Stimulated activated CD4-positive, alpha-beta T cell treated with anti-CD3 and anti-CD28 coated beads, Interleukin-4, amount 100 ng/mL, for 48 hours (primary cell): ENCODE data around the gene PRRX1.

Source experiments
- DNase-seq, 2 donors: peaks; one replicate each; pipeline ENCODE4 v3.0.0-alpha.2; 2020; ENCODE audit warnings: low read depth in 2 of 2

The PRRX1 gene

GRCh38 chr1:170720661-170721060 lies 56.7 kb downstream of the PRRX1 start:
- no peak for DNase-seq

- DNase-seq = no peak
These were observed 57.7 kb downstream of the PRRX1 start for GRCh38 chr1:170721621-170722020.

DNA sequence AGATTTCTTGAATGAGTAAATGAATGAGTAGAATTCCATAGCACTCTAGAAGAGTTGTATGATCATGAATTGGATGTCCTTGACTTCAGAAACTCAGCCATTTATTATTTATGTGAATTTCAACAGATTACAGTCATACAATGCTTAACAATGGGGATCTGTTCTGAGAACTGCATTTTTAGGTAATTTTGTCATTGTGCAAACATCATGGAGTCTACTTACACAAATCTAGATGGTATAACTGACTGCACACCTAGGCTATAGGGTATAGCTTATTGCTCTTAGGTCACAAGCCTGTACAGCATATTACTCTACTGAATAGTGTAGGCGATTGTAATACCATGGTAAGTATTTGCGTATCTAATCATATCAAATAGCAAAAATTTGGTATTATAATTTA lies 59.6 kb downstream of the PRRX1 start:
- no peak for DNase-seq

GRCh38 chr1:170725326-170725725 lies 61.4 kb downstream of the PRRX1 start:
- DNase-seq = no peak

- no peak for DNase-seq
These were observed 64.0 kb downstream of the PRRX1 start for GRCh38 chr1:170727963-170728362.

DNA sequence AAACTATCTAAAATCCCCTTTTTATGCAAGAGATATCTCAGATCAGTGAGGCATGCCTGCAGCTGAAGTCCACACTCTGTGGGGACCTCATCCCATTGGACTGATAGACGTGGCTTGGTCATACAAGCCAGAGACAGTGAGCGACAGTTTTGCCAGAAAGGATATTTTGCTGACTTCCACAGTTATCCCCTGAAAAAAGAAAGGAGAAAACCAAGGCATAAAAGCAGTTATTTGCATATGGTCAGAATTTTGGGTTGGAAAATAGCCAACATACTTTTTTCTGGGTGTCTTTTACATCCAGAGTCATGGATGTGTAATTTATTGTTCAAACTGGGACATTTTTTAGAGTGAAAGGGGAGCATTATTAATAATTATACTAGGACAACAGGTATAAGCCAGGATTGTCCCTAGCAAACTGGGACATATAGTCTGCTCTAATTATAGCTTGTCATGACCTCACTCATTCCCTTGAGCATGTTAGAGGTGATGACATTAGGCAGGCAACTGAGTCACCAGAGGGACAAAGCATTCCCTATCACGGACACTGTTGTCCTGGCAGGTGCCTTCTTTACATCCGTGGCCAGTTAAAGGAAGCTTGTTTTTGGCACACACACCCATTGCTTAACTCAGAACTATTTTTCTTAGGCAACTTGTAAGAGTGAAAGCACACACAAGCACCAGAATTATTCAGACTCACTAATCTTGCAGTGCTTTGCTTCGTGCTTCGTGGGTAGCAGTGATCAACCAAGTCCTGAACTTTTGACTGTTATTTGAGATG lies 65.5 kb downstream of the PRRX1 start:
- DNase-seq = no peak

GRCh38 chr1:170730014-170730413 lies 66.1 kb downstream of the PRRX1 start:
- DNase-seq = no peak

GRCh38 chr1:170730438-170730837 lies 66.5 kb downstream of the PRRX1 start:
- DNase-seq = no peak

GRCh38 chr1:170731566-170732251 lies 67.8 kb downstream of the PRRX1 start:
- DNase-seq = no peak

- no peak for DNase-seq
These were observed 68.3 kb downstream of the PRRX1 start for GRCh38 chr1:170732252-170732588.

GRCh38 chr1:170734412-170735175 lies 70.7 kb downstream of the PRRX1 start:
- DNase-seq = no peak

- DNase-seq = no peak
These were observed 71.7 kb downstream of the PRRX1 start for GRCh38 chr1:170735366-170736263.

GRCh38 chr1:170739803-170740202 lies 75.9 kb downstream of the PRRX1 start:
- DNase-seq = no peak

GRCh38 chr1:170741678-170742077 lies 77.7 kb downstream of the PRRX1 start:
- DNase-seq = no peak

- DNase-seq = no peak
These were observed 78.7 kb downstream of the PRRX1 start for GRCh38 chr1:170742600-170742999.

DNA sequence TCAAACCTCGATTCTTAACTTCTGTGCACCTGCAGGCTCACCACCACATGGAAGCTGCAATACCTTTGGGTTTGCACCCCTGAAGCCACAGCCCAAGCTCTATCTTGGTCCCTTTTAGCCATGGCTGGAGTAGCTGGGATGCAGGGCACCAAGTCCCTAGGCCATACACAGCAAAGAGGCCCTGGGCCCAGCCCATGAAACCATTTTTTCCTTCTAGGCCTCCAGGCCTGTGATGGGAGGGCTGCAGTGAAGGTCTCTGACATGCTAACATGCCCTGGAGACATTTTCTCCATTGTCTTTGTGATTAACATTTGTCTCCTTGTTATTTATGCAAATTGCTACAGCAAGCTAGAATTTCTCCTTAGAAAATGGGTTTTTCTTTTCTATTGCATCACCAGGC lies 79.2 kb downstream of the PRRX1 start:
- DNase-seq = no peak

DNA sequence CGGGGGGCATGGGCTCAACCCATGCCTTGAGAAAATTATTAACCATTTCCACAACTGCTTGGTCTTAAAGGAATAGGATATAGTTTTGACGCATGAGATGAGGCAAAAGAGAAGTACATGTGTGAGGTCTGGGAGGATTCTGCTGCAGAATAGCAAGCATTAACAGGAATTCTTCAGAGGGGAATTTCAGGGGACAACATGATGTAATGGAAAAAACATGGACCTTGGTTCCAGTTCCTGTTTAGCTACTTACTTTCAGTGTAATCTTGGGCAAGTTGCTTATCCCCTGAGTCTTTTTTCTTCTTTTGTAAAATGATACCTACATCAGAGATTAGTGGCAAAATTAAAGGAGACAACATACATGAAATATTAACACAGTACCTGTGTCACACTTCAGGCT lies 85.6 kb downstream of the PRRX1 start:
- DNase-seq = no peak

DNA sequence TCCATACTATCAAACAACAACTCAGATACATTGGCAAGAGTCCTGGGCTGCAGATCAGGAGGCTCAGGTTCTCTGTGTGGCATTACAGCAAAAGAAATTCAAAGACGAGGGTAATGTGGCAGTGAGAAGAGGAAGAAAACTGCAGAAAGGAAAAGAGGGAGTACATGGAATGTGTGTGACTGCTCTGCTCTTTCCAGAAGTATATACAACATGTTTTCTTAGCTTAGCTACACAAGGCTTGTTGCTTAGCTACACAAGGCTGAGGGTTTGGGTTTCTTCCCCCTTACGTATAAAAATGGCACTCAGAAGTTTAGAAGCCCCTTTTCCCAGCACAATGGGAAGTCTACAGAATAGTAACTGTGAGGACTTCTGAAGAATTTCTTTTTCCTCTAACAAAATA lies 86.0 kb downstream of the PRRX1 start:
- DNase-seq = no peak

DNA sequence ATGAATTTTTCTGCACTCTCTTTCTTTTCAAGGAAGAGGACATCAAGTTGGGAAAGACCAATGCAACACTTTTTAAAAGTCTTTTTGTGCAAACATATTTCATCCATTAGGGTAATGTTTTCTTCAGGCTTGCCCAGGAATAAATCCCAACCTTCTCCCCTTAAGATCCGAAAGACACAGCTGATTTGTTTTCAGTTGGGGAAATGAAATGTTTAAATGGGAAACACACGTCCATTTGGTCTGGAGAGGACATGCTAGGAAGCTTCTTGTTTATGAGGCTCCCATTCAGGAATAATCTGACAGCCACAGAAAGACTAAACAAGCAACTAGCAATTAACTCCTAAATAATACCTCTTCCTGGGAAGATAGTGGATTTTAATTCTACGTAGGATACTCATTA lies 91.9 kb downstream of the PRRX1 start:
- no peak for DNase-seq

DNA sequence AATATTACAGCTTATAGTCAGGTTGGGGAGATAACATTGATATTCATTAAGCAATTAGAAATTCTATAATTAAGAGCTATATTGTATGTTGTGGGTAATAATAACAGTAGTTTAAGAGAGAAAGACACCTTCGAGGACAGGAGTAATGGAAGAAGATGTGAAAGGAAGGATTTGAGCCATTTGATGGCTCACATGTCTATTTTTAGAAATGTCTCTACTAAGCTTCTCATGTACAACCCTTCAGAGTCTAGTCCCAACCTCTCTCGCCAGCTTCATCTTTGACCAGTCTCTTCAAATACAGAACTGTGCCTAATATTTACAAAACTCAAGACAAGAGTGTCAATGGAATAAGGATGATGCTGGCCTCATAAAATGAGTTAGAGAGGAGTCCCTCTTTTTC lies 95.1 kb downstream of the PRRX1 start:
- DNase-seq = no peak

GRCh38 chr1:170765279-170765678 lies 101.3 kb downstream of the PRRX1 start:
- DNase-seq = no peak
